HG02981 (cell line): Measurements from ENCODE around the gene COL5A2.

Experiments used
- ATAC-seq: cut with Tn5 transposase; IDR thresholded peaks from one replicate; pipeline ENCODE4 v1.9.1; 2021; ENCODE audit warnings: mild to moderate bottlenecking, moderate library complexity; ENCODE audit not compliant: unreplicated experiment

The COL5A2 gene

GRCh38 chr2:189179570-189179950 is at the start of gene COL5A2:
Gene COL5A2 (minus strand): TSS chr2:189179761. CDS start chr2:189179604, 157 bp downstream.
- ATAC-seq: no peak

- no peak for ATAC-seq
Observed at GRCh38 chr2:189226017-189226416, 46.5 kb upstream of the COL5A2 start.

DNA sequence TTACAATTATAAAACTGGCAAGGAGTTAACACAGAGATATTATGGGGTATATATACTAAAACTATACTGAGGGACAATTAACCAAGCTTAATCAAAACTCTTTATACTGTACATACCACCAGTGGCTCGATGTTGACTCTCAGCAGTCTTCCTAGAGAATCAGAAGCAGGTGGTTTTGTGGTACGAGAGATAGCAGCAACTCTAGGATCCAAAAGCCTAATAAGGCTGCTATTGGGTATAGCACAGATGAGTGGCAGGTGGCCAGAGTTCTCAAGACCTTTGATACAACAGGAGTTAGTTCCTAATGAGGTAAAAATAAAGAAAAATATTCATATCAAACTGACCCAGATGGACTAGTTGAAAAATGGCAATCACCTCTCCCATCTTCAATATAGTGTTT is 45.5 kb upstream of the COL5A2 start:
- no peak for ATAC-seq

GRCh38 chr2:189222468-189223105 is 43.0 kb upstream of the COL5A2 start:
- ATAC-seq: no peak

- no peak for ATAC-seq
Observed at GRCh38 chr2:189221811-189222467, 42.4 kb upstream of the COL5A2 start.

DNA sequence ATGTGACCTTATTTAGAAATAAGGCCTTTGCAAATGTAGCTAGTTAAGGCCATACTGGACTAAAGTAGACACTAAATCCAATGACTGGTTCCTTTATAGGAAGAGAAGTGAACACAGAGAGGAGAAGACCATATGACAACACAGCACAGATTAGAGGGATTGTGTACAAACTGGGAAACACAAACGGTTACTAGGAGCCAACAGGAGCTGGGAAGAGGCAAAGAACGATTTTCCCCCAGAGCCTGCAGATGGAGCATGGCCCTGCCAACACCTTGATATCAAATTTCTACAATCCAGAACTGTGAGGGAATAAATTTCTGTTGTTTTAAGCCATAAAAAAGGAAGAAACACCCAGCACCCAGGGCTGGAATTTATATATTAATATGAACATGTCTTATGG is 38.7 kb upstream of the COL5A2 start:
- ATAC-seq: no peak

GRCh38 chr2:189217541-189217940 is 38.0 kb upstream of the COL5A2 start:
- ATAC-seq: no peak

- no peak for ATAC-seq
Observed at GRCh38 chr2:189217051-189217450, 37.5 kb upstream of the COL5A2 start.

DNA sequence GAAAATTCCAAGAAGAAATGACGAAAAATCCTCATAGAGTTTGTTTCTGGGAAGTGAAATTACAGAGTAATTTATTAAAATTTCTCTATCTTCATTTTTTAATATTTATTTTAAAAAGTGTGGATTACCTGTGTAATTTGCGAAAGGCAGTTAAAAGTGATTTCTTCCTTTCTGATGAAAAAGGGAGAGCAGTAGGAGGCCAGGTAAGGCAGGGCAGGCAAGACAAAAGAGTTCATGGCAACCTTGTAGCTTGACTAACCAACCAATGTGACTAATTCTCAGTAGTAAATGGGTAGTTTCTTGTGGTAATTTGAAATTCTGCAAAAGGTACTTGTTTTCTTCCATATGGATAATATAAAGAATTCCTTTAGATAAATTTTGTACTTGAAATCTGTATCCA is 34.9 kb upstream of the COL5A2 start:
- ATAC-seq: no peak

GRCh38 chr2:189213250-189213649 is 33.7 kb upstream of the COL5A2 start:
- ATAC-seq: no peak

GRCh38 chr2:189210250-189211087 is 30.9 kb upstream of the COL5A2 start:
- no peak for ATAC-seq

DNA sequence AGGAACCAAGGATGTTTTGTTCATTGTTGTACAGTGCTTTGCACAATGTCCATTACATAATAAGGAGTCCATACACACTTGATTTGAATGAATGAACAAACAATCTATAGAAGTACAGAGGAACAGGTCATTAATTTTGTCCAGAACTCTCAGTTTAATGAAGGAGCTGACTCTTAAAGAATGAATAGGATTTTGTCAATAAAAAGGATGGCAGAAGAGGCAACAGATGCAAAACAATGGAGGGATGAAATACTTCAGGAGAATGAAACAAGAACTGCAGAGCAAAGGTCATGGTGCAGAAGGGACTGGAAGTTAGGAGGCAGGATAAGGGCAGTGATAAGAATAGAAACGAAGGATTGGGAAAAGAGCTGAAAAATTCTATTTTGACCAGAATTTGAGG is 28.7 kb upstream of the COL5A2 start:
- no peak for ATAC-seq

GRCh38 chr2:189204322-189204941 is 24.9 kb upstream of the COL5A2 start:
- ATAC-seq: no peak

DNA sequence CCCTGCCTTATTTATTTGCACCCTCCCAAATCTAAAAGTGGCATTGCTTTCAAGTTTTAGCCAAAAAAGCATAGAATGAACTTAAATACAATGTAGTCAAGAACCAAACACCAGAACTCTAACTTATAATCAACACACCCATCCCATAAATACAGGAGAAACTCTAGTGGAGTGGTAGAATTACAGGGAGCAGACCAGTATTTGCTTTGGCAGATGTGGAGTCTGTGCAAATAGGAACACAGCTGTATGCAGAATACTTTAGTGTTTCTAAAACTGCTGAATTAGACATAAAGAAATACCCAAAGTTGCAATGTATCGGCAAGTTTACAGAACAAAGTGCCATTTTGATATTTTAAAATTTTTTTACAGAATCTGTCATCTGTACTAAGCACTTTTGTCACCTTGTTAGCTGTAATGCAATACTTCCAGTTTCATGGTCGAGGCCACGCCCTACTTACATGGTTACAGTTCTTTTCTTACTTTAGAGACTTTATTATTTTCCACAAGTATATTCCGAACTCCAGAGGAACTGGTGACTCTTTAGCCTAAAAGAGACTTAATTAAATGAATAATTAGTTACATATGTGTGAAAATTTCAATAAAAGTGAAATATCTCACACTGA is 23.7 kb upstream of the COL5A2 start:
- ATAC-seq: no peak

DNA sequence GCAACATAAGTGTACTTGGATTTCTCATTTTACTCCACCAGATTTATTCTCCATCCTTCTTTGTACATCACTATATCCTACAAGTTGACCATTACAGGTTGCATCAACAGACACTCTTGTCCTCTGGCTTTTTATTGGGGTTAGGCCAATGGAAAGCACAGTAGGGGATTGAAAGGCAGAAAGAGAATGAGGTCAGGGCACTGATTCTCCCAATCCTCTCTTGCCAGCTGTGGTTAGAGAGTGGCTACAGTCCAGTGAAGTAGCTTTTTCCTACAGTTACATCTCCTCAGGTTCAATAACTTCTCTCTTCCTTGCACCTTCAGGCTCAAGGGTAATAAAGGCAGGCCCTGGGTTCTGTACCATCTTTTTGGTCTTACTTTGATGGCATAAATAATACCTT is 20.2 kb upstream of the COL5A2 start:
- ATAC-seq: no peak

DNA sequence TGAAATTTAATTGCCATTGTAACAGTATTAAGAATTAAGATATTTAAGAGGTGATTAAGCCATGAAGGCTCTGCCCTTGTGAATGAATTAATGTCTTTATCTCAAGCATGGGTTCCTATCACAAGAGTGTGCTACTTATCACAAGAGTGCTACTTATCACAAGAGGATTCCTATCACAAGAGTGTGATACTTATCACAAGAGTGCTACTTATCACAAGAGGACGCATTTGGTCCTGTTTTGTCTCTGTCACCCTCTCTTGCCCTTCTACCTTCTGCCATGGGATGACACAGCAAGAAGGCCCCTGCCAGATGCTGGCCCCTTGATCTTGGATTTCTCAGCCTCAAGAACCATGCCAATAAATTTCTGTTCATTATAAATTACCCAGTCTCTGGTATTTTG is 13.2 kb upstream of the COL5A2 start:
- no peak for ATAC-seq

DNA sequence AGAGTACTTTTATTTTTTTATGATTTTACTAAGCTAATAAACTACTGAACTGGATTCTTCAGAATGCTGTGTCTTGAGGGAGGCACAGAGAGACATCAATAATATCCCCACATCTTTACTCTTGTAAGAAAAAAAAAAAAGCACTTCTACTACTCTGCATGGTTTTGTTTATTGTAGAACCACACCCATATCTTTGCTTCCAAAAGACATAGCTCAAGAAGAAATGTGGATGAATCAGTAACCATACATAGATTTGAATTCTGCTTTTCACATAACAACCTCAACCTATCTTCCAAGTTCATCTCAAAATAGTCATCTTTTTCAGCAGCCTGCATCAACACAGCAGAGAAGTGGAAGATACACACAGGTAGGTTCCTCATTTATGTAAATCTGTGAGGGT is 12.2 kb upstream of the COL5A2 start:
- no peak for ATAC-seq

- no peak for ATAC-seq
Observed at GRCh38 chr2:189190685-189191084, 11.1 kb upstream of the COL5A2 start.

- ATAC-seq: no peak
Observed at GRCh38 chr2:189188115-189188805, 8.7 kb upstream of the COL5A2 start.

GRCh38 chr2:189183170-189183569 is 3.6 kb upstream of the COL5A2 start:
- no peak for ATAC-seq
